ENCODE data around the gene SPCS2.
A peak's percentile ranks its signal among the peaks of the same experiment; 100 is the strongest.

The SPCS2 gene

DNA sequence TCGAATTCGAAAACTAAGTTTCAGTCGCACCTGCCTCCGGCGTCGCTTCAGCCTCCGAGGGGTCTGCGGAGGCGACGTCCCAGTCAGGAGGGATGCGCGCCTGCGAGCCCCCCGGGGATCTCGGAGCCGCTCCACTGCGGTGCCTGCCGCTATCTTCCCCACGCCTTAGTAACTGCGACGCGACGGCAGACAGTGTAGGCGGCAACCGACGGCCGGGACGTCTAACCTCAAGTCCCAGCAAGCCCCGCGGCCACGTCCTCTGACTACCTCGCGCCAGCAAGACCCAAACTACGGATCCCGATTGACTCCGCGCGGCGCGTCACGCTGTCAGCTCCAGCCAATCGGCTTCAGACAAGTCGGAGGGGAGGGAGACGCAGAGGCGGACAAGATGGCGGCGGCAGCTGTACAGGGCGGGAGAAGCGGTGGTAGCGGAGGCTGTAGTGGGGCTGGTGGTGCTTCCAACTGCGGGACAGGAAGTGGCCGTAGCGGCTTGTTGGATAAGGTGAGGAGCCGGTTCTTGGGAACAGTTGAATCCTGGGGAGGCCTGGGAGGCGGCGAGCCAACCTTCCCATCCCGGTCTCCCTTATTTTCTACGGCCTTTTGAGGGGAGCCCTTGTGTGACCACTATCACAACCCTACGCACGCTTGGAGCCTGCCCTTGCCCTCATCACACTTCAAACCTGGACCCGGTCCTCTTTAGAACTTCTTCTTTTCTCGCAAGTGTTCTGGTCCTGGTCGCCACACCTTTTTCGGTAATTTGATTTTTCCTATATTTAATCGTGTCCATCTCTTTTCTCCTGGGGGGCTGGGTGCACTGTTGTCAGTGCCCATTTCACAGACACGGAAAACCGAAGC lies at the start of gene SPCS2, which contains the start of gene XRRA1:
Gene SPCS2, plus strand, starts transcription at position 369 of the 855 bp plus-strand sequence. Its CDS starts 20 bp downstream, at position 389.
Gene XRRA1, minus strand, starts transcription at position 194 of the 855 bp plus-strand sequence. CDS start 8,213 bp downstream, outside the sequence.
- peak; percentile 97 for DNase-seq

DNA sequence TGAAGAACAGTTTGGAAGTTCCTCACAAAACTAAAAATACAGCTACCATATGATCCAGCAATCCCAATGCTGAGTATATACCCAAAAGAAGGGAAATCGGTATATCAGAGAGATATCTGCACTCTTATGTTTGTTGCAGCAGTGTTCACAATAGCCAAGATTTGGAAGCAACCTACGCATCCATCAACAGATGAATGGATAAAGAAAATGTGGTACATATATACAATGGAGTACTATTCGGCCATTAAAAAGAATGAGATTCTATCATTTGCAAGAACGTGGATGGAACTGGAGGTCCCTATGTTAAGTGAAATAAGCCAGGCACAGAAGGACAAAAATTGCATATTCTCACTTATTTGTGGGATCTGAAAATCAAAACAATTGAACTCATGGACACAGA lies 46.7 kb upstream of the SPCS2 start:
- no peak for DNase-seq

DNA sequence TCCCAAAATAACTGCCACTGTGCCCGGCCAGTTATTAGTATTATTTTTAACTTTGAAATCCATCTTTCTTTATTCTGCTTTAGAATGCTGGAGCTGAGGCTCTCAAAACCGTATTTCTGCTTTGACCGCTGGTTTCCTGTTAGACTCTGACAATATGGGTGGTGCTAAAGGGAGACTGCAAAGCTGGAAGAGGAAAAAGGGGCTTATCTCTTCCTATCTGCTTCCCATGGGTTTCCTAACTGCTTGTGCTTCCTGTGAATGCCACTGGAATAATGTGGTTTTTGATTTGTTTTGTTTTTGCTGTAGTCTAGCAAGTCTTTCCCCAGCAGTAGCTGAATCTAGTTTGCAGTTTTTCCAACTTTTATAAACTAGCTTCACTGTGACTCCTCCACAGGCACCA lies 43.7 kb upstream of the SPCS2 start:
- DNase-seq, result no peak

DNA sequence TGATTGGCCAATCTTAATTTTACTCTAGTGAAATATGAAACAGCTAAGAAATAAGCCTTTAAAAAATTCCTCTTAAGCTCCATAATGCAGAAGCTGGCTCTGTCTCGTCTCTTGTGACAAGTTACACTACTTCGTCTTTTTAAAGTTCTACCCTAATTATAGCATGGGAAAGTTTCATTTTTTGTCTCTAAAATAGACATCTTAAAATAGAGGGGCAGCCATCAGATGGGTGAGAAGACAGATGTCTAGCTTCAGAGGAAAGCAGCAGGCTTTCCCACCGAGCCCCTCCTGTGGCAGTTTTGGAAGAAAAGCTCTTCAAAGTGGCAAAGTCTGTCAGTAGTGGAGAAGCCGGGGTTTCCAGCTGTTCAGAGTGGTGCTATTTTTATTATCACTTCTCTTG lies 39.7 kb upstream of the SPCS2 start:
- no peak for DNase-seq

DNA sequence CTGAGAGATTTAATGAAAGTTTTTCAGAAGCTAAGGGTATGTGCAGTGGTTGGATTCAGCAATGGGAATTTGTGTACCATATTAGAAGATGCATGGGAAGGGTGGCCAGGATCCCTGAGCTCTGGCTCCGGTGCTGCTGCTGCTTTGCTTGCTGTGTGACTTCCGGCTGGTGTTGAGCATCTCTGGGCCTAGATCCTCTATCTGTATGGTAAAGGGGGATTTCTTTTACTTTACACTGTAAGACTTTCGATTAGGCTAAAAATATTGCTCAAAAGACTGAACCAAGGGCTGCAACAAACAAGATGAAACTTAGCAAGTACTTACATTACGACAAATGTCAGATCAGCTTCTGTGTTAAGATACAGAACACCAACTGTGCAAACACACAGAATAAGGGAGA lies 39.3 kb upstream of the SPCS2 start:
- DNase-seq, result no peak

DNA sequence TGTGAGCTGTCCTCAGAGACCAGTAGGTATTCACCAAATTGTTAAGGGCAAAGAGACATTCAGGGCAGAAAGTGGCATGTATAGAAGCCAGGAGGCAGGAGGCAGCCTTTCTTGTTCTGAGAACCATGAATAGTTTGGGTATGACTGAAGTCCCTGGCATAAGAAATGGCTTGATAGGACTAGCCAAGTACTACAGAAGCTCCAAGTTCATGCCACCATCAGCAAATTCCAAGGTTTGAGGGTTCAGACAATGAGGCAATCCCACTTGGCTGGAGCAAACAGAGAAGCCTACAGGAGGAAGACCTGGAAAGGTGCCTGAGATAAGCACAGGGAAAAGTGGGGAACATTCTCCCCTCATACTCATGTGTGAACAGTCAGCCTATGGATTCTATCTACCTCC lies 25.9 kb upstream of the SPCS2 start:
- DNase-seq, result no peak

DNA sequence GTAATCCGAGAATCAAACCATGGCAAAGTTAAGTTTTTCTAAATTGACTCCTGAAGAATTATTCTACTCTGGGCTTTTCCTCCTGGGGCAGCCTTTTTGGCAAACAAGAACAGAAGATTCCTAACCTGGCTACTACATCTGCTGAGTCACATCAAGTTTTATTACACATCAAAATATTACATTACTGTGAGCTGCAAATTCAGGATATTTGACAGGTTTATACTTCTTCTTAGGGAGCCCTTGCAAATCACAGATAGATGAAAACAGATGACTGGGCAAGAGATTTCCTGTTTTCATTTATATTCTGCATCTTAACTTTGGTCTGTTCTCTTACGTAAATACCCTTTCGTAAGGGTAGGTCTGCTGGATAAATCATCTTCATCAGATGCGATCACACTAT lies 23.8 kb upstream of the SPCS2 start:
- DNase-seq, result no peak

DNA sequence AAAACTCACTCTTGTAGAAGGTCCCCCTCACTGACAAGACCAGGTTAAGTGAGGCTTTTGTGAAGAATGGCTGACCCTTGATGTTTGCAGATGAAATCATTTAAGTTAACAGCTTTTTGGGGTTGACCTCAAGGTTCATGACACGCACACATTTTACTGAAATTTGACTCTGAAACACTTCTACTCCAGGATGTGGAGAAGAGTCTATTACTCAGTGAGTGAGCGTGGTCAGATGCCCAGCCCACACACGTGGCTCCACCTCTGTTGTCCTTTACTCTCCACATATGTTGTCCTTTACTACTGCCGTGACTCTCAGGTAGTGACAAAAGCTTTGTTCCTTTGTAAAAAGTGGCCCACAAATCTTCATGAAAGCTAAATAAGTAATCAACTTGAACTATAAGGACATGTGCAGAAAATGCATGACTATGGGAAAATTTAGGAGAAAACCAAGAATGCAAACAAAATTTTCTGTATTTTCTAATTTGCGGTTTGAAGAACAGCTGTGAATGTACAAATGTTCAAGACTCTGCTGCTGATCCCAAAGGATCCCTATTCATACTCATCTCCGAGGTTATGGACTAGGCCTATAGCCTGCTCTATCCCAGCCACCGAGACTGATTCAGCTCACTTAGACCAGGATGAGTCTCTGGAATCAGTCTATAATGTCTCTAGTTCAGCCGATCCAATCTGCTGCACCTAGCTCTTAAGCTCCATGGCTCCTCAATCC lies 22.6 kb upstream of the SPCS2 start:
- DNase-seq, result no peak

DNA sequence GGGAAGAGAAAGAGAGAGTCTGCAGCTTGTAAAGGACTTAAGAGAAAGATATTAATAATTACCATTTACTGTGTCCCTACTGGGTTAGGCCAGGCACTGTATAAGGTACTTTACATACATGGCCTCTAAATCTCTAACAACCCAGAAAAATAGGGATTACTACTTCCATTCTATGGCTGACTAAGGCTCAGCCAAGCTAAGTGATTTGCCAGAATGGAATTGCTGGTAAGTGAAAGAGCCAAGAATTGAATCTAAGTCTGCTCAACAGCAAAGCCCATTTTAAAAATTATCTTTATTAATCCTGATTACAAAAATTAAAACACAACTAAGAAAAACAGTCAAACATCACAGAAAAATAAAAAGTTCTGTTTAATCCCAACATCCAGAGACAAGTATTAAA lies 21.6 kb upstream of the SPCS2 start:
- no peak for DNase-seq

DNA sequence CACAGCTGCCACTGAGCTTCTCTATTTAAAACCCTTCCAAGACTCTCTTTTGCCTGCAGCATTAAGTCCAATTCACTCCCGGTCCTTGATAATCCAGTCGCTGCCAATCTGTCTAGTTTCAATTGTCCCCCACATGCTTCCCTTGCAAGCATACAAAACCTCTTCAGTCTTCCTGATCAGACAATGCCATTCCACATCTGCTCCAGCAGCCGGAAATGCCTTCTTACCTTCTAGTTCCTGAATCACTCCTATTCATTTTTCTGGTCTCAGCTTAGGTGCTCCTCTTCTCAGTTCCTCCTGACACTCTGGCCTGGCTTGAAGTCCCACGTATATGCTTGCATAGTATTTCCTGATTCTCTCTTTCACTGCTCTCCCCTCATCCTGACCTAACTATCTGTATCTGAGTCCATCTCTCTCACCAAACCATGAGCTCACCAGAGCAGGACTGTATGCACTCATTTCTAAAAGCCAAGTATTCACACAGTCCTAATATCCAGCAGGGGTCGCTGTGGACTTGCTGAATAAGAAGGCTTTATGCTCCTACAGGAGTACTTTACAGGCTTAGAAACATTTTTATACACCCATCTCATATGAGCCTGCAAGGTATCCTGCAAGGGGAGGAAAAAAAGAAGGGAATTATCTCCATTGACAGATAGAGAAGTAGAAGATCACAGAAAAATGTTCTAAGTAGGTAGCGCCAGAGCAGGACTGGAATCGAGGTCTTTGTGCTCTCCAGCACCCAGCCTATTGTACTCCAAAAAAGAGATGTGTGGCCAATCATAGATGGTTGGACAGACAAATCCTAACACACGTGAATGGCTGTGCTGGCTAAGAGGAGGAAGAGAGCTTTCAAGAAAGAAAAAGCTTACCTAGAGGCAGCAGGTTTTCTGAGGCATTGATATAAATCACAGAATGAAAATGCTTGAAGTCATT lies 19.4 kb upstream of the SPCS2 start:
- DNase-seq, result peak; percentile 76

DNA sequence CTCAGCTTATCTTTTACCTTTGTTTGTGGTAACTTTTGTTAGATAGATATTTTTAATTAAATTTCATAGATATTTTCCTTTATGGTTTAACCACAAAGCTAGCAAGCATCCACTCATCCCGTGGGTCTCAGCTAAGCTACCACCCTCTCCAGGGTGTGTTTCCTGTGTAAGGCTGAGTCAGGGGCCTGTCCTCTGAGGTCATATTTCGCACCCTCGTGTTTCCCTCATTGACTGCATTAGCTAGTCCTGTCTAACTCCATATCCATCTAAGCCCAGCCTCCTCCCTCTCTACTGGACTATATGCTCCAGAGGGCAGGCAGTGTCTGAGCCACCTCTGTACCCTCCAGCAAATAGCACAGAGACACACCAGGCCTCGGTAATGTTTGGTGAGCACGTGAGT lies 16.9 kb upstream of the SPCS2 start:
- DNase-seq, result no peak

DNA sequence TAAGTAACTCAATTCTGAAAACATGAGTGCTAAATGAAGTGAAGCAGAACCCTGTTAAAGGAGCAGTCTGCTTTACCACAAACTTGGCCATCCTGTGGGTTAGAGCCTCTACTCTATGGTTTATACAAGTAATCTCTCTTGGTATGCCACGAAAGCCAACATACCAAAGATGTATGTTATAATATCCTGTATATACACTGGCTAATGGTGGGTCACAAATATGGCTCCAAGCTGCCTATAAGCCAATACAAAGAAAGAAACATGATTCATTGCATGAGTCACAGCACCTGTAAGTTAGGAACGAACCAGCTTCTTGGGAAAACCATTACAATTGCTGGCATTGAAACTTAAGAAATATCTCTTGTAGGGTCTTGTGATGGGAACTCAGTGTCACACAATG lies 16.3 kb upstream of the SPCS2 start:
- DNase-seq, result no peak

DNA sequence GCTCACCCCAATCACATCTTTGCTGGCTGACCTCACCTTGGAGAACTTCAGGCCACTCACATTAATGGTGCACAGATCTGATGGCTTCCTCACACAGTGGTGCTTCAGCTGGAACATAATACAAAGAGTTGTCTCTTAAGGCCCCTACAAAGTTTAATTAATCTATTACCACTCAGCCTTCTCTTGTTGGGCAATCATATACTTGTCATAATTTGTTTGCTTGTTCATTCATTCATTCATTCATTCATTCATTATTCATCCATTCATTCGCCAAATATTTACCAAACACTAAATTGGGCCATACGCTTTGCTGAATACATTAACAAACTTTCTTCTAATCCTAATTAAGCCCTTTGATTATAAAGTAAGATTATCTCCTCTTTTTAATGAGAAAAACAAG lies 15.3 kb upstream of the SPCS2 start:
- no peak for DNase-seq

DNA sequence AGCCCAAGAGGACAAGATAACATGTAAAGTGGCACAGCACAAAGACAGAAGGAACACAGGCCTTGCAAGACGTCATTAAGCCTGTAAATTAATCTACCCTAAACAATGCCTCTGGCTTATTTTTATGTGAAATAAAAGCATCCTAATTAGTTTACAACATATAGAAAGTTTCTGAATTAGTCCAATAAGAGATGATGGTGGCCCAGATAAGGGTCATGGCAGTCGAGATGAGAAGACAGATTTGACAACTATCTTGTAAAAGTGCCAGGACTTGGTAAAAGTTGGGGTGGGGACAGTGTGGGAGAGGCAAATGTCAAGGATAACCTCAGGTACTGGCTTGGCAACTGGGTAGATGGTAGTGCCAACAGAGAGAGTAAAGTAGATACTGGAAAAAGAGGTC lies 13.8 kb upstream of the SPCS2 start:
- no peak for DNase-seq

DNA sequence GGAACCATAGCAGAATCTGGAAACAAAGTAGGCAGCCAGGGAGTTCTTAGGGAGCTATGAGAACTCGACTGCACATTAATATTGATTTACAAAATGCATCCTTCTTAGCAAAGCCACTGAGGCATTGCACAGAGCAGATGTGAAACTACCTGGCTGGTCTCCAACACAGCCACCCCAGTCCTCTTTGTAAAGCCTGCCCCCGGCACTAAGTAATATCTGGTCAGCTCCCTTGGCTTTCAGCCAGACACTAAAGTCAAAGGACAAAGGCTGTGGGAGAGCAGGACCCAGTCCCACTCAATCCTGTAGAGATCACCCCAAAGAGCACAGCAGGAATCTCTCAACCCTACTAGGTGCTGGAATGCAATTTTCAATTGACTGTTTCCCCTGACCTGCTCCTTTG lies 13.0 kb upstream of the SPCS2 start:
- DNase-seq, result no peak

DNA sequence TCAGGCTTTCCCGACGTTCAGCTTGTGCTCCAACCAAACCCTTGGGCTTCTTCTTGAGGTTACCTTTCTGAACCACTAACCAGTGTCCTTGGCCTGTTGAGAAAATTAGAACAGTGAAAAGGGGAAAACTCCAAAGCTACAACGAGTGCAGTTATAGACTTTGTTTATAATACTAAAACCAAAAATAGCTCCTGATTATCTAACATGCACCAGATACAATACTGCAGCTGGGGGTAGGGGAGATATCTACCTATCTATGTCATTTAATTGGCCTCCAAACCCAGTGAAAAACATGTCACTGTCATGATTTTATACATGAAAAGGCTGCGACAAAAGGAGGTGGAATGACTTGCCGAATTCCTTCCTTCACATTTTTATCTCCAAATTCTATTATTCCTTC lies 12.1 kb upstream of the SPCS2 start:
- no peak for DNase-seq

DNA sequence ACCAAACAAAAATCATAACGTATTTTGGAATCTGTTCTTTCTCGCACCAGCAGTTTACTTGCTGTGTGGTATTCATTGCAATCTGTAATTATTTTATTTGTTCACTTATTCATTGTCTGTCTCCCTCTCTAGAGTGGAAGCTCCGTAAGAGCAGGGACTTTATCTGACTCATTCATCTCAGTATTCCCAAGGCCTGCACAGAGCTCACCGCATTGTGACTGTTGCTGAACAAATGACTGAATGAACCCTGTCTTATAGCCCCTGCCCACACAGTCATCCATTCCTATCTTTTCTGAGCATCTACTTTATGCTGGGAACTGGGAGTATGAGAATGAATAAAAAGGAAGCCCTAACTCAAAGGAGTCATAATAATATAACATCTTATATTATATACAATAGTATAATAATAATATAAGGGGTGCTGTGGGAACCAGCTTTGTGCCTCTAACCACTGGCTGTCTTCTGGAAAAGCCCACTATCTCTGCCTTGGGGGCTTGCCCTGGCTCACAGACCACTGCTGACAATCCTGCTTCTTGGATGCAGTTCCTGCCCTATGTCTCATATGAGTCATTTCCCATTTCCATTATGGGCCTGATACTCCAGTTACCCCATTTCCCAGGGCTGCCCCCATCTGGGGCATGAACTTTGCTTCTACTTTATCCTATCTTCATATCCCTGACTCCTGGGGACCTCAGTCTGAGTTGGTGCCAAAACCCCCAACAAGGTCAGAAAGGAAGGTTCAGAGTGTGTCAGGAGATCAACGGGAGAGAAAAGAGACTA lies 11.2 kb upstream of the SPCS2 start:
- DNase-seq, result no peak

DNA sequence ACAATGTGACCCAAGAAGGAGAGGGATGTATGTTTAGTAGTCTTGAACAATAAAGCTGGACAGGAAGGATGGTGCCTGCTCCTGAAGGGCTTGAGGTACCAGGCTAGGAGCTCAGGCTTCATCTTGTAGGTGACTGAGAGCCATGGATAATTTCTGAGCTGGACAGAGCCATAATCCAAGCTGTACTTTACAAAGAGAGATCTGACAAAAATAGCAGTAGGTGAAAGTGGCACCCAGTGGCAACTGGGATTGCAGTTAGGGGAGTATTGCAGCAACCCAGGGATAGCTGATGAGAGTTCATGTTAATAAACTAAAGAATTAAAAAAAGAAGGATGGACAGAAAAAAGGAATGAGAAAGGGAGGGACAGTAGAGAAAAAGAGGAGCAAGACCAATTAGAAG lies 7.6 kb upstream of the SPCS2 start:
- no peak for DNase-seq

DNA sequence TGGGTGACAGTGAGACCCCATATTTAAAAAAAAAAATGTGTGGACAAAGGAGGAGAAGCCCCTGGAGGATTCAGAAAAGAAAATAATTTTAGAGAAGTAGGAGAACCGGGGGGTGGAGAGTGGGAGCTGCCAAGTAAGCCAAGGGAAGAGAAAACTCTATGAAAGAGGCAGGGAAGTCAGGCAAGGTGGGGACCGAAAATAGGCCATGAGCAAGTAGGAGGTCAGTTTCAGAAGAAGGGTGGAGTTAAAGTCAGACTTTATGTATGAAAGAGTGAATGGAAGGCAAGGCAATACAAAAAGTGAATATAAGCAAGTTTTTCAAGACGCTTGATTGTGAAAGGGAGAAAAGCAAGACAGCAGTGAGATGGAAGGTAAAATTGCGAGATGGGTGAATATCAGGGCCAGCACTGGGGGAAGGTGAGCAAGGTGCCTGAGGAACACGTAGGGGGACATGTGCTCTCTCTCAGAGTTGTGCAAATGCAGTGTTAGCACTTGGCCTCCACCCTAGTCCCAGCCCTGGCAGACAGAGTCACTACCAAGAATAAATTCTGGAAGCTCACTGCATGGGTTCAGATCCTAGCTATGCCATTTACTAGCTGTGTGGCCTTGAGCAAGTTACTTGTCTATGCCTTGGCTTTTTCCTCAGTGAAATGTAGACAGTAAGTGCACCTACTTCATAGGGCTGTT lies 6.8 kb upstream of the SPCS2 start:
- no peak for DNase-seq

DNA sequence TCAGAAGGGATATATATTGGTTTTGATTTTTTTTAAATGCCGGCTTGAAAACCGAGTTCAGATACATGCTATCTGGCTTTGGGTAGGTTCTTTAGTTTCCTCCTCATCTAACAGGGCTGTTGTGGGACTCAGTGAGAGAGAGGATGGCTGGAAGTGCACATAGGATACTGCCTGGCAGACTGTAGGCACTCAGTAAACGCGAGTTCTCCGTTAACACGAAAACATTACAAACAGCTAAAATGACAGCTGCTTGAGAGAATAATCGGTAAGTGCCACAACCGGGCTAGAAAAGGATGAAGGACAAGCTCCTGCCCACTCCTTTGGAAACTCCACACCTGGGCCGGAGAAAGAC lies 544 bp upstream of the SPCS2 start:
- DNase-seq, result no peak

DNA sequence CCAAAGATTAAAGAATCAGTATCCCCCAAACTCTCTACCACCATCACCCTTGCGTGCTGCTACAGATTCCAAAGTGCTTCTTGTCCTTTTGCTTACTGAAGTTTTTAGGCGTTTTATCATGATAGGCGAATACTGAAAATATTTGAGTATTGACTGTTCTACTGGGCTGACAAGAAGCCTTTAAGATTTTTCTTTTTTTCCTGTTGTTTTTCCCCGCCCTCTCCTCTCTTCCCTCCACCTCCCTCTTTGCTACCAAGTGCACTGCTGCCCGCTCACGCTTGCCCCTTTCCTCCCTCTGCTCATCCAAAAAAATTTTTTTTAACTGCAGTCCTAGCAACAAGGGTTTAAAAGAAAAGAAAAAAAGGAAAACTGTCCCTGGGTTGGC lies 679 bp downstream of the SPCS2 start:
- DNase-seq, result no peak
